Karpas-422 (cell line): ENCODE measurements around the gene MESP2. TPM values are rescaled to one million over a fixed set of nuclear protein-coding genes. Genes with fewer than 3 reads are reported as not detected.
A peak's percentile ranks its signal among the peaks of the same experiment; 100 is the strongest.

ENCODE experiments used
- DNase-seq: peaks from one replicate; pipeline ENCODE4 v3.0.0-alpha.2; 2015
- H2AFZ ChIP-seq: fragments of 200-600 bp; sonication (generic); 2 replicates; pipeline ENCODE4 v1.6.1; 2014; ENCODE audit warnings: antibody characterized with exemption, low read length, mixed read lengths
- H3K27ac ChIP-seq: fragments of 200-600 bp; sonication (generic); 2 replicates; pipeline ENCODE4 v1.5.1; 2014; ENCODE audit warnings: mild to moderate bottlenecking, low read length, moderate library complexity
- H3K27me3 ChIP-seq: fragments of 200-600 bp; sonication (generic); 2 replicates; pipeline ENCODE4 v1.6.1; 2014; ENCODE audit warnings: low read length, mixed read lengths
- H3K36me3 ChIP-seq: fragments of 200-600 bp; sonication (generic); 2 replicates; pipeline ENCODE4 v1.6.1; 2014; ENCODE audit warnings: low read length, mixed read lengths; ENCODE audit not compliant: insufficient read depth
- H3K4me1 ChIP-seq: fragments of 200-600 bp; sonication (generic); 2 replicates; pipeline ENCODE4 v1.6.1; 2014; ENCODE audit warnings: mild to moderate bottlenecking, low read length, mixed read lengths
- H3K4me2 ChIP-seq: fragments of 200-600 bp; sonication (generic); 2 replicates; pipeline ENCODE4 v1.6.1; 2014; ENCODE audit warnings: low read length, low read depth, mild to moderate bottlenecking; ENCODE audit not compliant: poor library complexity, severe bottlenecking
- H3K4me3 ChIP-seq: fragments of 200-600 bp; sonication (generic); 2 replicates; pipeline ENCODE4 v1.5.1; 2014; ENCODE audit warnings: mild to moderate bottlenecking, antibody characterized with exemption, low read length, mixed read lengths
- H3K79me2 ChIP-seq: fragments of 200-600 bp; sonication (generic); 2 replicates; pipeline ENCODE4 v1.6.1; 2014; ENCODE audit warnings: mild to moderate bottlenecking, low read length, mixed read lengths
- H3K9ac ChIP-seq: fragments of 200-600 bp; sonication (generic); 2 replicates; pipeline ENCODE4 v1.6.0; 2014; ENCODE audit warnings: low read length
- H3K9me2 ChIP-seq: fragments of 200-600 bp; sonication (generic), shearing (Covaris generic); replicated peaks from 2 replicates; pipeline ENCODE4 v1.6.0; 2014; ENCODE audit warnings: mild to moderate bottlenecking, low read length, moderate library complexity; ENCODE audit not compliant: insufficient read depth
- H3K9me3 ChIP-seq: fragments of 300-700, 200-600 bp; sonication (generic); 2 replicates; pipeline ENCODE4 v1.6.1; 2014; ENCODE audit warnings: low read length, mixed read lengths
- H4K20me1 ChIP-seq: fragments of 200-600 bp; sonication (generic); 2 replicates; pipeline ENCODE4 v1.6.1; 2014; ENCODE audit warnings: mild to moderate bottlenecking, antibody characterized with exemption, low read length, low read depth; ENCODE audit not compliant: insufficient read depth
- total RNA-seq: library from RNA; depleted of rRNA; stranded (reverse); fragments of >200 nt; shearing (Covaris generic); gene quantifications from 2 replicates; pipeline ENCODE4 v1.2.3, GENCODE V29; 2014; ENCODE audit warnings: low replicate concordance

The MESP2 gene
- total RNA-seq, 1 experiment from 2014 or later, result not detected

- no peaks in the 10 kb centered on the region for H4K20me1 ChIP-seq
- no peaks in the 10 kb centered on the region for H3K79me2 ChIP-seq
- H3K36me3 ChIP-seq, result no peaks in the 10 kb centered on the region
- DNase-seq, result no peak
- H3K4me3 ChIP-seq, result no peak overlapping the region
- H3K4me1 ChIP-seq, result peaks cover 5% of the 10 kb centered on the region
- no peaks in the 10 kb centered on the region for H3K9me2 ChIP-seq
- no peaks in the 10 kb centered on the region for H3K27me3 ChIP-seq
- H3K9me3 ChIP-seq, result no peaks in the 10 kb centered on the region
- no peak overlapping the region for H3K4me2 ChIP-seq
- H2AFZ ChIP-seq, result no peak overlapping the region
- no peak overlapping the region for H3K9ac ChIP-seq
- H3K27ac ChIP-seq, result no peak overlapping the region
Measured at GRCh38 chr15:89745131-89745530, 31.0 kb upstream of the MESP2 start.

- no peak overlapping the region for H2AFZ ChIP-seq
- H3K27ac ChIP-seq, result no peak overlapping the region
- DNase-seq, result no peak
- no peaks in the 10 kb centered on the region for H3K27me3 ChIP-seq
- H3K4me2 ChIP-seq, result no peak overlapping the region
- H4K20me1 ChIP-seq, result no peaks in the 10 kb centered on the region
- H3K4me3 ChIP-seq, result no peak overlapping the region
- H3K9ac ChIP-seq, result no peak overlapping the region
- no peaks in the 10 kb centered on the region for H3K9me2 ChIP-seq
- H3K4me1 ChIP-seq, result peaks cover 10% of the 10 kb centered on the region
- no peaks in the 10 kb centered on the region for H3K36me3 ChIP-seq
- H3K9me3 ChIP-seq, result no peaks in the 10 kb centered on the region
- H3K79me2 ChIP-seq, result no peaks in the 10 kb centered on the region
Measured at GRCh38 chr15:89745768-89746167, 30.4 kb upstream of the MESP2 start.

GRCh38 chr15:89746386-89746780 lies 29.7 kb upstream of the MESP2 start:
- Histone ChIP-seq H3K4me1 (peaks cover 16% of the 10 kb centered on the region), H3K9me3 (no peaks in the 10 kb centered on the region), H3K27ac (no peak overlapping the region), H3K4me2 (no peak overlapping the region), H3K36me3 (no peaks in the 10 kb centered on the region), H3K79me2 (no peaks in the 10 kb centered on the region), H4K20me1 (no peaks in the 10 kb centered on the region), H3K9ac (no peak overlapping the region), H3K4me3 (no peak overlapping the region), H3K9me2 (no peaks in the 10 kb centered on the region), H3K27me3 (no peaks in the 10 kb centered on the region), H2AFZ (no peak overlapping the region)
- DNase-seq, result no peak

DNA sequence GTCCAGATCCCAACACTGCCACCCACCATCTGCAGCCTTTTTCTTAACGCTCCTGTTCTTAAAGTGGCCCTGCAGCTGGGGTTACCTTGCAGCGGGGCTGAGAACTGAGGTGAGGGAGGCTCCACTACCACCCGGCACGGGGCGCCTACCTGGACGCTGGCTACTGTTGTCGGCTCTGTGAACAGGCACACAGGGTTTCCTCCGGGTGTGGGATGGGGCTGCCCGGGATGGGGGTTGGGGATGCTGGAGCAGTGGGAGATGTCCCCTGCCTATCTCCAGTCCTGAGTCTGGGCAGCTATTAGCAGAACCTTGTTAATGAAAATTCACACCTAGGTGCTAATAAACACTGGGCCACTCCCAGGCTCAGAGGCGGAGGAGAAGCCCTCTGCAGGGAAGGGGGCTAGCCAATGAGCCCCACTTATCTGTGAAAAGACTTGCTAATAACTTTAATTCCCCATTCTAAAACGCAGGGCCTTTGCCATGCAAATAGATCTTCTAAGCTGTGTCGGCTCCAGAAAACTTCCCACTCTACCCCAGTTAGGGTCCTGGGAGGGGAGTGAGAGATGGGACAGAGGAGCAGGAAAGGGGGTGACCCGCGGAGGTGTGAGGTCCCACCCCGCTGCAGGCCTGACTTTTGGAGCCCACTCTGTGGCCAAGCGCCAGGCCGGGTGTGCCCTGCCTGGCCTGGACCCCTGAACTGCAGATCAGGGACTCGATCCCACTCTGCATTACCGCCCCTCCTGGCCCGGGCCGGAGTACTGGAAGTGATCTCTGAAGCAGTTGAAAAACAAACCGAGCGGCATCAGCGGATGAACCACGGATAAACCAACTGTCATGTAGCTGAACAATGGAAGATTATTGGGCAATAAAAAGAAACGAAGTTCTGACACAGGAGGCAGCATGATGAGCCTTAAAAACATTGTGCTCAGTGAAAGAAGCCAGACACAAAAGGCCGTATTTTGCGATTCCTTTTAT lies 28.1 kb upstream of the MESP2 start:
- Histone ChIP-seq H3K36me3 (no peaks in the 10 kb centered on the region), H2AFZ (no peak overlapping the region), H3K79me2 (no peaks in the 10 kb centered on the region), H3K9me2 (no peaks in the 10 kb centered on the region), H3K27me3 (no peaks in the 10 kb centered on the region), H4K20me1 (no peaks in the 10 kb centered on the region), H3K4me1 (peaks cover 18% of the 10 kb centered on the region), H3K9me3 (no peaks in the 10 kb centered on the region), H3K4me3 (no peak overlapping the region), H3K9ac (no peak overlapping the region), H3K27ac (no peak overlapping the region), H3K4me2 (no peak overlapping the region)
- DNase-seq, result no peak

DNA sequence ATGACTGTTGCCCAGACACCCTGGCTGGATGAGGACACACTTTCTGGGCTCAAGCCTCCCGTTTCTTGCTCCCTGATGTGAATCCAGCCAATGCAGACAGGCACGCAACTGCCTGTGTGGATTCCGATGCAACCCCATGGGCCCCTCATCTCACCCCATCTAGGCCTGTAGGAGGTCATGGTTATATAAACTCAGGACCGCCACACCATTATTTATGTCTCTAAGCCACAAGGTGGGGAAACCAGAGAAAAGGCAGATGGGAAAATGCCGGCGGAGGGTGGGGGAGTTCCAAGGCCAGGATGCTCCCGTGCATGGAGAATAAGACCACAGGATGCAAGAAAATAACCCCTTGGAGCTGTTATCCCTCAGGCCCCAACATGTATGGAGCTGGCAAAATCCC lies 27.1 kb upstream of the MESP2 start:
- Histone ChIP-seq H3K4me3 (no peak overlapping the region), H3K36me3 (no peaks in the 10 kb centered on the region), H3K9me2 (no peaks in the 10 kb centered on the region), H3K27ac (no peak overlapping the region), H3K4me1 (peaks cover 18% of the 10 kb centered on the region), H3K9me3 (no peaks in the 10 kb centered on the region), H3K9ac (no peak overlapping the region), H3K27me3 (no peaks in the 10 kb centered on the region), H4K20me1 (no peaks in the 10 kb centered on the region), H3K79me2 (no peaks in the 10 kb centered on the region), H2AFZ (no peak overlapping the region), H3K4me2 (no peak overlapping the region)
- DNase-seq, result no peak

DNA sequence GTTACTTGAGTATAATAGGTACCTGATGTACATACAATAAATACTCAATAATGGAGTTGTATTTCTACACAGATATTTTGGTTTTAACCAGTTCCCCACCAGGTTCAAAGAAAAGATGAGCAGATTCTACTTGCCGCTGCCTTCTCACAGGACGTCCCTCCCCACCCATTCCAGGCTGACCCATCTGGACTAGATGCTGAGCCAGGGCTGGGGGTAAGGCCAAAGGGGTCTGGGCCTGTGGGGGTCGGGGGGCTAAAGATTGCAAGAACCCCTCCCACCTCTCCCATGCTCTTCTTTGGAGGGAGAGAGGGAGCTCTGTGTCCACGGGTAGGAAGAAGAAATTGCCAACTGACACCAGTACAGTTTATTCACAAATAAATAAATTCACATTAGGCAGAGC lies 26.6 kb upstream of the MESP2 start:
- Histone ChIP-seq H4K20me1 (no peaks in the 10 kb centered on the region), H3K4me3 (no peak overlapping the region), H3K9me2 (no peaks in the 10 kb centered on the region), H3K27ac (no peak overlapping the region), H3K27me3 (no peaks in the 10 kb centered on the region), H3K79me2 (no peaks in the 10 kb centered on the region), H3K9ac (no peak overlapping the region), H3K9me3 (no peaks in the 10 kb centered on the region), H2AFZ (no peak overlapping the region), H3K36me3 (no peaks in the 10 kb centered on the region), H3K4me2 (no peak overlapping the region), H3K4me1 (peaks cover 18% of the 10 kb centered on the region)
- DNase-seq, result no peak

DNA sequence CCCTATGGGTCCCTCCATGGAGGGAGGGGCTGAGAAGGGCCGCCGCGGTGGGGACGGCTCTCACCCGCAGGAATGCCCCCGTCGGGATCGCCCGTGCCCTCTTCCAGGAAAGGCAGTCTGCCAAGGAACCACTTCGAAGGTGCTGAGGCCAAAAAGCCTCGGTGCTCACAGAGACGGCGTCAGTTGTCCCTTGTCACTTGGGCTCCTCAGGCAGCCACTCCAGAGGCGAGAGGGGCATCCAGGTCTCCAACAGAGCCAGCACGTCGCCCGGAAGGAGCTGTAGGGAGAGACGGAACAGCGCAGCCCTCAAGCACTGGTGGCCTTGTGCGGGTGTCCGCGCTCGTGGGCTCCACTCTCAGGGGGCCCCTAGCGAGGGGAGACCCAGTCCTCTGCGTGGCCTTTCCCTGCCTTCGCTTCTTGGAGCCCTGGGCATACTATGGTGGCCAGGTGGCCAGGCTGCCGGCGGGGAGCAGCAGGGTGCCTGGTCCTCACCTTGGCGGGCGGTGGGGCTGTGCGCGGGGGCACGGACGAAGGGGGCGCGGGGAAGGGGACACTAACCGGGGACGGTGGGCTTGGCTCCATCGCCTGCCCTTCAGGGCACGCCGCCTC lies 26.1 kb upstream of the MESP2 start:
- Histone ChIP-seq H2AFZ (peak overlapping the region; percentile 81; the same call in 1 of the 2 replicates), H3K4me2 (peak overlapping the region; percentile 80), H3K9ac (peak overlapping the region; percentile 86), H3K4me3 (peak overlapping the region; percentile 78; the same call in 1 of the 2 replicates), H4K20me1 (no peaks in the 10 kb centered on the region), H3K27me3 (no peaks in the 10 kb centered on the region), H3K9me3 (no peaks in the 10 kb centered on the region), H3K27ac (no peak overlapping the region), H3K36me3 (no peaks in the 10 kb centered on the region), H3K9me2 (no peaks in the 10 kb centered on the region), H3K79me2 (no peaks in the 10 kb centered on the region), H3K4me1 (peaks cover 18% of the 10 kb centered on the region)
- DNase-seq, result no peak
